Cardiac muscle cell (in vitro differentiated cells and primary cell): ENCODE data around the gene CST9. TPM values are rescaled to one million over a fixed set of nuclear protein-coding genes. Genes with fewer than 3 reads are reported as not detected.

Experiments
- DNase-seq, 2 donors: peaks; one replicate each; pipeline versions ENCODE4 v3.0.0 to v3.0.0-alpha.2; 2010 to 2017; ENCODE audit warnings: low read depth in 1 of 2, low spot score in 1 of 2
- H3K27ac ChIP-seq: fragments of 200-600 bp; sonication (generic); 2 replicates; pipeline ENCODE4 v1.5.1; 2016
- H3K27me3 ChIP-seq: fragments of 200-600 bp; sonication (generic); 2 replicates; pipeline ENCODE4 v1.6.0; 2016; ENCODE audit warnings: control low read depth
- H3K36me3 ChIP-seq: fragments of 200-600 bp; sonication (generic); 2 replicates; pipeline ENCODE4 v1.5.1; 2016; ENCODE audit warnings: control low read depth
- H3K4me1 ChIP-seq: fragments of 200-600 bp; sonication (generic); 2 replicates; pipeline ENCODE4 v1.8.1; 2017; ENCODE audit warnings: low read depth, mild to moderate bottlenecking, mixed run types
- H3K4me3 ChIP-seq: fragments of 200-600 bp; sonication (generic); 2 replicates; pipeline ENCODE4 v1.5.1; 2016; ENCODE audit warnings: mild to moderate bottlenecking
- H3K9me3 ChIP-seq: fragments of 200-600 bp; sonication (generic); 2 replicates; pipeline ENCODE4 v1.5.1; 2017; ENCODE audit warnings: low read depth, mild to moderate bottlenecking, control low read depth
- CTCF ChIP-seq: IDR thresholded peaks from 2 replicates; pipeline ENCODE4 v1.5.1; 2012; ENCODE audit warnings: low read depth, mild to moderate bottlenecking, low read length
- polyA plus RNA-seq: library from polyadenylated mRNA; unstranded; fragments of >200 nt; fragmentation: Nextera tagmentation; extraction: Ambion mirVana; gene quantifications from 2 replicates; pipeline ENCODE4 v1.2.1, GENCODE V29; 2016
- total RNA-seq: library from RNA; depleted of rRNA; stranded (reverse); fragments of >200 nt; gene quantifications from 2 replicates; pipeline ENCODE4 v1.2.3, GENCODE V29; 2016

Gene CST9
- total and polyA plus RNA-seq, 2 experiments from 2014 or later, result not detected

- H3K27me3 ChIP-seq, result no peaks in the 10 kb centered on the region
- no peak overlapping the region for H3K4me3 ChIP-seq
- no peaks in the 10 kb centered on the region for H3K4me1 ChIP-seq
- no peak for TF ChIP-seq CTCF
- H3K9me3 ChIP-seq, result no peaks in the 10 kb centered on the region
- H3K27ac ChIP-seq, result no peak overlapping the region
- no peak for DNase-seq
- H3K36me3 ChIP-seq, result no peaks in the 10 kb centered on the region
Measured at GRCh38 chr20:23646106-23646873, 40.6 kb upstream of the CST9 start.

- no peak for TF ChIP-seq CTCF
- no peaks in the 10 kb centered on the region for H3K9me3 ChIP-seq
- no peak for DNase-seq
- H3K27me3 ChIP-seq, result no peaks in the 10 kb centered on the region
- H3K27ac ChIP-seq, result no peak overlapping the region
- no peak overlapping the region for H3K4me3 ChIP-seq
- no peaks in the 10 kb centered on the region for H3K4me1 ChIP-seq
- no peaks in the 10 kb centered on the region for H3K36me3 ChIP-seq
Measured at GRCh38 chr20:23645575-23645974, 39.9 kb upstream of the CST9 start.

GRCh38 chr20:23644164-23644563 is 38.4 kb upstream of the CST9 start:
- Histone ChIP-seq H3K9me3 (no peaks in the 10 kb centered on the region), H3K27me3 (no peaks in the 10 kb centered on the region), H3K36me3 (no peaks in the 10 kb centered on the region), H3K4me1 (no peaks in the 10 kb centered on the region), H3K27ac (no peak overlapping the region), H3K4me3 (no peak overlapping the region)
- no peak for DNase-seq
- TF ChIP-seq CTCF, result no peak

GRCh38 chr20:23643659-23644058 is 37.9 kb upstream of the CST9 start:
- no peak overlapping the region for H3K4me3 ChIP-seq
- no peak overlapping the region for H3K27ac ChIP-seq
- no peaks in the 10 kb centered on the region for H3K4me1 ChIP-seq
- H3K36me3 ChIP-seq, result no peaks in the 10 kb centered on the region
- no peak for TF ChIP-seq CTCF
- H3K9me3 ChIP-seq, result no peaks in the 10 kb centered on the region
- DNase-seq, result no peak
- no peaks in the 10 kb centered on the region for H3K27me3 ChIP-seq

- no peaks in the 10 kb centered on the region for H3K36me3 ChIP-seq
- H3K4me1 ChIP-seq, result no peaks in the 10 kb centered on the region
- no peaks in the 10 kb centered on the region for H3K9me3 ChIP-seq
- TF ChIP-seq CTCF, result no peak
- no peak overlapping the region for H3K4me3 ChIP-seq
- peak in 1 of 2 donors; percentile 85 for DNase-seq
- H3K27me3 ChIP-seq, result no peaks in the 10 kb centered on the region
- no peak overlapping the region for H3K27ac ChIP-seq
Measured at GRCh38 chr20:23641936-23642751, 36.4 kb upstream of the CST9 start.
